ENCODE data around the gene SLC46A1.

DNA sequence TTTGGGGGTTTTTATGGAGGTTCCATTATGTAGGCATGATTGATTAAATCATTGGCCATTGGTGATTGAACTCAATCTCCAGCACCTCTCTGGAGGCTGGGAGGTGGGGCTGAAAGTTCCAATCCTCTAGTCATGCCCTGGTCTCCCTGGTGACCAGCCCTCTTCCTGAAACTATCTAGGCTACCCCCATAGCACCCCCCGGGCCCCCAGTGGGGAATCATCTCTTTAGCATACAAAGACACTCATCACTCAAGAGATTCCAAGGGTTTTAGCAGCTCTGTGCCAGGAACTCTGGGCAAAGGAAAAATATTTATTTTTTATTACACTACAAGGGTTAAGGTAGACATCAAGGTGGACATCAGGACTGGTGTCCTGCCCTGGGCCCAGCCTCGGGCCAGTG is 10.6 kb downstream of the SLC46A1 start:
- TF ChIP-seq RELA (CRISPR knock-in tag; IDR thresholded peaks at IDR 0.05) = no peak
- TF ChIP-seq, protein P1, sequence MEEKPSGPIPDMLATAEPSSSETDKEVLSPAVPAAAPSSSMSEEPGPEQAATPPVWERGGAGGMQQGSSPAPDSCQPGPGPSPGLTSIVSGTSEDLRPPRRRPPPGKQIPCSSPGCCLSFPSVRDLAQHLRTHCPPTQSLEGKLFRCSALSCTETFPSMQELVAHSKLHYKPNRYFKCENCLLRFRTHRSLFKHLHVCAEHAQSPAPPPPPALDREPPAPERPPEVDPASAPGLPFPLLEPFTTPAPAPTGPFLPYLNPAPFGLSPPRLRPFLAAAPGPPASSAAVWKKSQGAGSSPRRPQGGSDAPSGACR (CRISPR knock-in tag; IDR thresholded peaks at IDR 0.05) = no peak
- no peak for TF ChIP-seq YY1 (IDR thresholded peaks at IDR 0.05; ENCODE audit: insufficient read depth, insufficient replicate concordance, low read depth, low read length)
- TF ChIP-seq, protein P2, sequence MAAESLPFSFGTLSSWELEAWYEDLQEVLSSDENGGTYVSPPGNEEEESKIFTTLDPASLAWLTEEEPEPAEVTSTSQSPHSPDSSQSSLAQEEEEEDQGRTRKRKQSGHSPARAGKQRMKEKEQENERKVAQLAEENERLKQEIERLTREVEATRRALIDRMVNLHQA (CRISPR knock-in tag; IDR thresholded peaks at IDR 0.05) = no peak
- TF ChIP-seq MXD4 (CRISPR knock-in tag; IDR thresholded peaks at IDR 0.05) = no peak
- no peak for TF ChIP-seq ZNF629 (CRISPR knock-in tag; conservative IDR thresholded peaks at IDR 0.05)
- TF ChIP-seq, protein P3, sequence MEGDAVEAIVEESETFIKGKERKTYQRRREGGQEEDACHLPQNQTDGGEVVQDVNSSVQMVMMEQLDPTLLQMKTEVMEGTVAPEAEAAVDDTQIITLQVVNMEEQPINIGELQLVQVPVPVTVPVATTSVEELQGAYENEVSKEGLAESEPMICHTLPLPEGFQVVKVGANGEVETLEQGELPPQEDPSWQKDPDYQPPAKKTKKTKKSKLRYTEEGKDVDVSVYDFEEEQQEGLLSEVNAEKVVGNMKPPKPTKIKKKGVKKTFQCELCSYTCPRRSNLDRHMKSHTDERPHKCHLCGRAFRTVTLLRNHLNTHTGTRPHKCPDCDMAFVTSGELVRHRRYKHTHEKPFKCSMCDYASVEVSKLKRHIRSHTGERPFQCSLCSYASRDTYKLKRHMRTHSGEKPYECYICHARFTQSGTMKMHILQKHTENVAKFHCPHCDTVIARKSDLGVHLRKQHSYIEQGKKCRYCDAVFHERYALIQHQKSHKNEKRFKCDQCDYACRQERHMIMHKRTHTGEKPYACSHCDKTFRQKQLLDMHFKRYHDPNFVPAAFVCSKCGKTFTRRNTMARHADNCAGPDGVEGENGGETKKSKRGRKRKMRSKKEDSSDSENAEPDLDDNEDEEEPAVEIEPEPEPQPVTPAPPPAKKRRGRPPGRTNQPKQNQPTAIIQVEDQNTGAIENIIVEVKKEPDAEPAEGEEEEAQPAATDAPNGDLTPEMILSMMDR (CRISPR knock-in tag; IDR thresholded peaks at IDR 0.05) = no peak
- TF ChIP-seq ZFP1 (CRISPR knock-in tag; IDR thresholded peaks at IDR 0.05) = no peak
- TF ChIP-seq, protein P4, sequence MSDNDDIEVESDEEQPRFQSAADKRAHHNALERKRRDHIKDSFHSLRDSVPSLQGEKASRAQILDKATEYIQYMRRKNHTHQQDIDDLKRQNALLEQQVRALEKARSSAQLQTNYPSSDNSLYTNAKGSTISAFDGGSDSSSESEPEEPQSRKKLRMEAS (IDR thresholded peaks at IDR 0.05) = no peak
- TF ChIP-seq, protein P5, sequence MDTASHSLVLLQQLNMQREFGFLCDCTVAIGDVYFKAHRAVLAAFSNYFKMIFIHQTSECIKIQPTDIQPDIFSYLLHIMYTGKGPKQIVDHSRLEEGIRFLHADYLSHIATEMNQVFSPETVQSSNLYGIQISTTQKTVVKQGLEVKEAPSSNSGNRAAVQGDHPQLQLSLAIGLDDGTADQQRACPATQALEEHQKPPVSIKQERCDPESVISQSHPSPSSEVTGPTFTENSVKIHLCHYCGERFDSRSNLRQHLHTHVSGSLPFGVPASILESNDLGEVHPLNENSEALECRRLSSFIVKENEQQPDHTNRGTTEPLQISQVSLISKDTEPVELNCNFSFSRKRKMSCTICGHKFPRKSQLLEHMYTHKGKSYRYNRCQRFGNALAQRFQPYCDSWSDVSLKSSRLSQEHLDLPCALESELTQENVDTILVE (CRISPR knock-in tag; IDR thresholded peaks at IDR 0.05) = no peak
- TF ChIP-seq, protein P6, sequence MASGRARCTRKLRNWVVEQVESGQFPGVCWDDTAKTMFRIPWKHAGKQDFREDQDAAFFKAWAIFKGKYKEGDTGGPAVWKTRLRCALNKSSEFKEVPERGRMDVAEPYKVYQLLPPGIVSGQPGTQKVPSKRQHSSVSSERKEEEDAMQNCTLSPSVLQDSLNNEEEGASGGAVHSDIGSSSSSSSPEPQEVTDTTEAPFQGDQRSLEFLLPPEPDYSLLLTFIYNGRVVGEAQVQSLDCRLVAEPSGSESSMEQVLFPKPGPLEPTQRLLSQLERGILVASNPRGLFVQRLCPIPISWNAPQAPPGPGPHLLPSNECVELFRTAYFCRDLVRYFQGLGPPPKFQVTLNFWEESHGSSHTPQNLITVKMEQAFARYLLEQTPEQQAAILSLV (CRISPR knock-in tag; IDR thresholded peaks at IDR 0.05; ENCODE audit: borderline replicate concordance) = no peak
- TF ChIP-seq POLR2AphosphoS5 (IDR thresholded peaks at IDR 0.05; ENCODE audit: low read depth, low read length) = no peak
